T1000 (cell line): ENCODE data around the gene SLCO6A1.
"Not testable (repeated sequence)": the region's sequence is repeated elsewhere in the genome, so short reads cannot be mapped to it uniquely, and the experiment has no call there.

Source experiments
- DNase-seq: peaks from one replicate; lab custom pipeline; 2025; ENCODE audit warnings: mixed read lengths; lab: John Stamatoyannopoulos, UW

The SLCO6A1 gene

GRCh38 chr5:102498271-102499034 lies at the start of gene SLCO6A1:
Gene SLCO6A1, minus strand, starts transcription at chr5:102499001. Its CDS starts 157 bp downstream, at chr5:102498844.
- DNase-seq = no peak

GRCh38 chr5:102547141-102548035 lies 48.6 kb upstream of the SLCO6A1 start:
- no peak for DNase-seq

DNA sequence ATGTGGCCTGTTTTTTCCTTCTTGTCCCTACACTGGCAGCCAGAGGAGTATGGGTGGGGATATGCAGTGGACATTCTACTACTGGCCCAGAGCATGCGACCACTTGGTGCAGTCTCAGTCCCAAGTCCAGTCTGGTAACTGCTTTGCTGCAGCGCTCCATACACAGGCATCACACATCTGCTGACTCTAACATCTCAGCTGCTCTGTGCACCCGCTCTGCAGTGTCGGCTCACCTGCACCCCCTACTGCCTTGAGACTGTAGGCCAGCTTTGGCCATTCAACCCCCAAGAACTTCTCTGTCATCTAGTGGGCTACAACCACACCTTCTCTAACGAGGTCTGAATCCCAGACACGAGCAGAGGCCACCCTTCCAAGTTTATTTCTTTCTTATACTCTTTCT lies 46.4 kb upstream of the SLCO6A1 start:
- no peak for DNase-seq

- DNase-seq = no peak
Measured at GRCh38 chr5:102542057-102542456, 43.3 kb upstream of the SLCO6A1 start.

GRCh38 chr5:102539996-102540728 lies 41.4 kb upstream of the SLCO6A1 start:
- no peak for DNase-seq

DNA sequence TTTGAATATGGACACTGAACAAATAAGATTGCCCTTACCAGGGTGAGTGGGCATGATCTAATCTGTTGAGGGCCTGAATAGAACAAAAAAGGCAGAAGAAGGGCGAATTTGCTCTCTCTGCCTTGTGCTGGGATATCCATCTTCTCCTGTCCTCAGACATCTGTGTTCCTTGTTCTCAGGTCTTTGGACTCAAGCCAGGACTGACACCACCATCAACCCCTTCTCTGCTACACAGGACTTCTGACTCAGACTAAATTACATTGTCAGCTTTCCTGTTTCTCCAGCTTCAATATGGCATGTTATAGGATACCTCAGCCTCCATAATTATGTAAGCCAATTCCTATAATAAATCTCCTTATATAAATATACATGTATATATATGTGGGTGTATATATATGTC lies 40.8 kb upstream of the SLCO6A1 start:
- no peak for DNase-seq

GRCh38 chr5:102537011-102537410 lies 38.2 kb upstream of the SLCO6A1 start:
- no peak for DNase-seq

GRCh38 chr5:102536323-102536928 lies 37.6 kb upstream of the SLCO6A1 start:
- DNase-seq = no peak

GRCh38 chr5:102532123-102532522 lies 33.3 kb upstream of the SLCO6A1 start:
- DNase-seq = no peak

DNA sequence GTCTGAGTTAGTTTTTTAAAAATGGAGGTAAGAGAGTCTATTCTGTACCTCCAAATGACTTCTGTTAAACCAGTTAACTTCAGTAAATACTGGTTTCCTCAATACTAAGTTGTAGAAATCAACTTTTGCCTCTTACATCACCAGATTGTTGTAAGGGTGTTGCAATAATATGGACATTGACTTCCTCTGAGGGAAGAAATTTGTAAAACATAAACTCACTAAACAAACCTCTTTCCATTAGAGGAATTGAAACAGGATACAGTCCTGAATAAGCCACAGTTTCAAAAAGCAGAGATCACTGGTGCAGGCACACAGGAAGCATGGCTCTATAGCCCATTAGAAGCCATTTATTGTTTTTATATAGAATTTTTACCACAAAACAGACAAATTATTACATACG lies 32.7 kb upstream of the SLCO6A1 start:
- no peak for DNase-seq

DNA sequence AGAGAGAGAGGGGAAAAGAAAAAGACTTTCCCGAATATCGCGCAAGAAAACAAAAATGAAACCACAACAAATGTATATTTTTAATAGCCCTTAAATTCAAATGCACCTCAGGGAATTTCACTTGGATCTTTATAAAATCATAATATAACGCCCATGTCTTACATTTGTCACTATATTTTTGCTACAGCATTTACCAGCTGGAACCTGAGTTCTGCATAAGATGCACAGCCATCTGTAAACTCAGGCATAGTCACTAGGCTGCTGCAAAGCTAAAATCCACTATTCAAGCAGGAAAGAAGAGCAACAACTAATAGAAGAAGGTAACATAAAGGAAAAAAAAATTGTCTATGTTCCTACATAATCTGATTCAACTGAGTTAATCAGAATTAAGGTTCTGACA lies 30.6 kb upstream of the SLCO6A1 start:
- DNase-seq = no peak

GRCh38 chr5:102529031-102529430 lies 30.2 kb upstream of the SLCO6A1 start:
- no peak for DNase-seq

DNA sequence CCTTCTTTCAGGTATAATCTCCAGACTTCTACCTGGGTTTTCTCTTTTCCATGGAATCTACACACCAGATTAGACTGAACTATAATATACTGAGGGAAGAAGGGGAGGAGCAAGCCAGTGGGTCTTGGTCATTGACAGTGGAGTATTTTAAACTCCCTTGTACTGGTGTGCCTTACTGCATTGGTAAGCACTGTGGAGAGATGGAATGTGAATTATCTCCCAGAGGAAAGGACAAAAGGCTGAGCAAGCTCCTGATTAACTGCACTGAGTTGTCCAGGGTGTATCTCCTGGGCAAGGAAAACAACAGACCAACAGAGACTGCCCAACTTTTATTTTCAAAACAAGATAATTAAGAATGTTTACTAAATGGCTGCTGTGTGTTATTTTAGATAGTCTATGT lies 29.8 kb upstream of the SLCO6A1 start:
- DNase-seq = no peak

GRCh38 chr5:102527547-102527946 lies 28.7 kb upstream of the SLCO6A1 start:
- no peak for DNase-seq

- no peak for DNase-seq
Measured at GRCh38 chr5:102523541-102524175, 24.9 kb upstream of the SLCO6A1 start.

DNA sequence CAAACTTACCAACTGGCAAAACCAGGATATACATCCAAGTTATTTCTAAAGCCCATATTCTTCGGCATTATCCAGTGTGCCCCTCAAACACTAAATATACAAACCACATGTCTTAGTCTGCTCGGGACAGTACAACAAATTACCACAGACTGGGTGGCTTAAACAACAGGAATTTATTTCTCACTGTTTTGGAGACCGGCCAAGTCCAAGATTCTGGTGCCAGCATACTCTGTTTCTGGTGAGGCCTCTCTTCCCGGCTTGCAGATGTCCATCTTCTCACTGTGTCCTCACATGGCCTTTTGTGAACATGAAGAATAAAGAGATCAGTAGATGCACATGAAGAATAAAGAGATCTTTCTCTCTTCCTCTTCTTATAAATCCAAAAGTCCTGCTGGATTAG lies 12.9 kb upstream of the SLCO6A1 start:
- DNase-seq = peak; percentile 4

DNA sequence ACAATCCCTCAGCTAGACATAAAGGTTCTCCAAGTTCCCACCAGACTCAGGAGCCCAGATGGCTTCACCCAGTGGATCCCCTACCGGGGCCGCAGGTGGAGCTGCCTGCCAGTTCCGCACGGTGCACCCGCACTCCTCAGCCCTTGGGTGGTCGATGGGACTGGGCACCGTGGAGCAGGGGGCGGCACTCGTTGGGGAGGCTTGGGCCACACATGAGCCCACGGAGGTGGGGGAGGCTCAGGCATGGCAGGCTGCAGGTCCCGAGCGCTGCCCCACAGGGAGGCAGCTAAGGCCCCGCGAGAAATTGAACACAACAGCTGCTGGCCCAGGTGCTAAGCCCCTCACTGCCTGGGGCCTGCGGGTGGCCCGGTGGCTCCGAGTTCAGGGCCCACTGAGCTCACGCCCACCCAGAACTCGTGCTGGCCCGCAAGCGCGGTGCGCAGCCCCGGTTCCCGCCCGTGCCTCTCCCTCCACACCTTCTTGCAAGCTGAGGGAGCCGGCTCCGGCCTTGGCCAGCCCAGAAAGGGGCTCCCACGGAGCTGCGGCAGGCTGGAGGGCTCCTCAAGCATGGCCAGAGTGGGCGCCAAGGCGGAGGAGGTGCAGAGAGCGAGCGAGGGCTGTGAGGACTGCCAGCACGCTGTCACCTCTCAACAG lies 7.4 kb downstream of the SLCO6A1 start:
- DNase-seq = not testable (repeated sequence)

GRCh38 chr5:102483736-102484135 lies 15.1 kb downstream of the SLCO6A1 start:
- DNase-seq = no peak

DNA sequence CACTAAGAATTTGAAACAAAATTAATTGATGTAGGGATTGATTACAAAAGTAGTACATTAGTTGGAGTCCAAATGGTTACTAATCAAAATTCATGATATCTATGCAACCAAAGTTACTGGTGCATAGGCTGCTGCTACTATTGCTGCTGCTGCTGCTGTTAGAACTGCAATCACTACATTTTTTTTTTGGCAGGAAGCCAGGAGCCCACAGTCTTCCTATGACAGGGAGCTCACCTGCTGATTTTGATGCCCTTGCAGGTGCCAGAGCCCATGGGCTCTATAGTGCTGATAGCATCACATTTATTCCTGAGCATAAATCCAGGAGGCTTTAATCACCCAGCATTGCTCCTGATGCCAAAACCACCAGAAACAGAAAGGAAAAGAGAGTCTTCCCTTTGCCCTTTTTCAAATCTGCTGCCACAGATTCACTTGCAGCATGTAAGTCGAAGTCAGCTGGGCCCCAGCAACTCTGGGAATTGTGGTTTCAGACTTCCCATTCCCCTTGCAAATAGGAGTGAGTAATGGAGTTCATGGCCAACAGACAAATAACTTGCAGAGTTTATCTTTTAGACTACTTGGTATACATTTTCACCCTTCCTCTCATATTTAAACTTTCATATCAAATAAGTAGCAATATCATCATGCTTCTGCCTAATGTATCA lies 17.6 kb downstream of the SLCO6A1 start:
- no peak for DNase-seq

GRCh38 chr5:102453716-102454115 lies 45.1 kb downstream of the SLCO6A1 start:
- DNase-seq = no peak
